Measurements from ENCODE around the gene KCNK6.

KCNK6 gene

GRCh38 chr19:38310986-38311385 is 8.7 kb upstream of the KCNK6 start:
- TF ChIP-seq CTCF (IDR thresholded peaks at IDR 0.05; ENCODE audit: insufficient read depth, missing control alignments), result no peak
- no peak for DNase-seq (ENCODE audit: insufficient read length, low spot score)
- FAIRE-seq, result no peak

- no peak for FAIRE-seq
- DNase-seq (ENCODE audit: insufficient read length, low spot score), result peak; percentile 95
Measured at GRCh38 chr19:38315657-38316476, 3.8 kb upstream of the KCNK6 start, which contains the start of gene YIF1B. YIF1B (minus strand) TSS chr19:38315947; CDS start chr19:38315917, 30 bp downstream.

GRCh38 chr19:38316477-38317067 is 3.1 kb upstream of the KCNK6 start:
- FAIRE-seq (no peak), DNase-seq (ENCODE audit: insufficient read length, low spot score) (no peak)
- no peak for TF ChIP-seq CTCF (IDR thresholded peaks at IDR 0.05; ENCODE audit: insufficient read depth, missing control alignments)

More at GRCh38 chr19:38315657-38316476, 3.8 kb upstream of the KCNK6 start, which contains the start of gene YIF1B:
- no peak for TF ChIP-seq CTCF (IDR thresholded peaks at IDR 0.05; ENCODE audit: insufficient read depth, missing control alignments)

GRCh38 chr19:38317104-38317612 is 2.5 kb upstream of the KCNK6 start:
- no peak for FAIRE-seq
- DNase-seq (ENCODE audit: insufficient read length, low spot score), result no peak
- no peak for TF ChIP-seq CTCF (IDR thresholded peaks at IDR 0.05; ENCODE audit: insufficient read depth, missing control alignments)

- DNase-seq (ENCODE audit: insufficient read length, low spot score), result no peak
- TF ChIP-seq CTCF (IDR thresholded peaks at IDR 0.05; ENCODE audit: insufficient read depth, missing control alignments), result no peak
- FAIRE-seq, result no peak
Measured at GRCh38 chr19:38318660-38319059, 985 bp upstream of the KCNK6 start.

GRCh38 chr19:38320969-38321339 is 1.3 kb downstream of the KCNK6 start:
- DNase-seq (ENCODE audit: insufficient read length, low spot score) (no peak), FAIRE-seq (no peak)

More at GRCh38 chr19:38320969-38321339, 1.3 kb downstream of the KCNK6 start:
- no peak for TF ChIP-seq CTCF (IDR thresholded peaks at IDR 0.05; ENCODE audit: insufficient read depth, missing control alignments)
